ENCODE results near the gene GCNT2.

Gene GCNT2

DNA sequence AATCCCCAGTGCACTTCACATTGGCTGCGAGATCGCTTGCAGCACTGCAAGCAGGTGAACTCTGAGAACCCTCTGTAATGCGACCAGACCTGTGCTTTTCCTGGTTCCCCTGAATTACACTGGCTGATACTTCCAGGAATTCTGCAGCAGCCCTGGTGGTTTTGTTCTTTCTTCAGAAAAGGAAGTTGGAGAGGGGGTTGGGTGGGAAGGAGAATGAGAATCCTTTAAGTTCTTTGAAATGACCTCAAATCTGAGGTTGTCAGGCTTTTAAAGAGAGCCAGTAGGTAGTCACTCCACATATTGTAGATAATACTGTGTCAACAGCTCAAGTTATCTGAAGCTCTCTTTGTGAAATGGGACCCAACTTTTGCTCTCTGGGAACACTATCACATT lies 62.4 kb downstream of the GCNT2 start:
- Histone ChIP-seq H3K27me3 (ENCODE audit: low read depth) (no peaks in the 10 kb centered on the region), H3K4me3 (no peak overlapping the region), H3K36me3 (replicated peaks) (no peaks in the 10 kb centered on the region), H3K9me3 (no peaks in the 10 kb centered on the region), H3K4me1 (peaks cover 14% of the 10 kb centered on the region)
- in situ Hi-C loops (cut with MboI; ENCODE audit: low sequenced_read_pairs) = no loop called here
- no peak for DNase-seq (ENCODE audit: low spot score in 2 of 2)

DNA sequence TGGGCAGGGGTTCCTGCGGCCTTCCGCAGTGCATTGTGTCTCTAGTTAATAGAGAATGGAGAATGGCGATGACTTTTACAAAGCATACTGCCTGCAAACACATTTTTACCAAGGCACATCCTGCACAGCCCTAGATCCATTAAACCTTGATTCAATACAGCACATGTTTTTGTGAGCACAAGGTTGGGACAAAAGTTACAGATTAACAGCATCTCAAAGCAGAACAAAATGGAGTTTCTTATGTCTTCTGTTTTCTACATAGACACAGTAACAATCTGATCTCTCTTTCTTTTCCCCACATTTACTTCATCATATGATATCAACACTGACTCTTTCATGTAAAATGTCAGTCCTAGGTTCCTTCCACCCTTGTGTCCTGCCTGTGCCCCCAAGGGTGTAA lies 63.5 kb downstream of the GCNT2 start:
- no peak for DNase-seq (ENCODE audit: low spot score in 2 of 2)
- H3K36me3 ChIP-seq (replicated peaks) = no peaks in the 10 kb centered on the region
- H3K9me3 ChIP-seq = no peaks in the 10 kb centered on the region
- no peak overlapping the region for H3K4me3 ChIP-seq
- no peaks in the 10 kb centered on the region for H3K27me3 ChIP-seq (ENCODE audit: low read depth)
- H3K4me1 ChIP-seq = peaks cover 14% of the 10 kb centered on the region
- in situ Hi-C loops (cut with MboI; ENCODE audit: low sequenced_read_pairs) = no loop called here

DNA sequence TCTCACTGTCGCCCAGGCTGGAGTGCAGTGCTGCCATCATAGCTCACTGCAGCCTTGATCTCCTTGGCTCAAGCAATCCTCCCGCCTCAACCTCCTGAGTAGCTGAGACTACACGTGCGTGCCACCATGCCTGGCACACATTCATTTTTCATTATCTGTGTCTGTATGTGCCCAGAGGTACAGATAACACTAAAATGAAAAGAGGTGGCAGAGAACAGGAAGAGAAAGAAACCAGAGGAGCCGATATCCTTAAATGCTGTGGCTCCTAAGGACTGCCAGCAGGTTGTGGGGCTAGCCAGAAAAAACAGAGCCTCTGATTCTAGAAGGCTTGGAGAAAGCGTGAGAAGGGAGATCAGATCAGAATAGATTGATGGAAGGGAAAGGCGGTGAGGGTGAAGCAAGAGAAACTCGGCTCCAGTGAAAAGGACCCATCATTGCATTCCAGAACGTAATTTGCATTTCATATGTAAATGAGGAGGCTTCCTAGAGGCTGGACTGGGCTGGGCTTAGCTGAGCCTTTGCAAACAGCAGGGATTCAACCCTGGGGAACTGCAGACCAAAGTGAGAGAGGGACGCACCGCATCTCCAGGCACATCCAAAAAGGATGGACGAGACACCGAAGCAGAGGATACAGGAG lies 64.2 kb downstream of the GCNT2 start:
- Histone ChIP-seq H3K9me3 (no peaks in the 10 kb centered on the region), H3K4me3 (peak overlapping the region; percentile 5; the same call in 1 of the 2 replicates), H3K4me1 (peaks cover 14% of the 10 kb centered on the region), H3K27me3 (ENCODE audit: low read depth) (no peaks in the 10 kb centered on the region), H3K36me3 (replicated peaks) (no peaks in the 10 kb centered on the region)
- in situ Hi-C loops (cut with MboI; ENCODE audit: low sequenced_read_pairs) = no loop called here
- DNase-seq (ENCODE audit: low spot score in 2 of 2) = peak; percentile 76 to 87

DNA sequence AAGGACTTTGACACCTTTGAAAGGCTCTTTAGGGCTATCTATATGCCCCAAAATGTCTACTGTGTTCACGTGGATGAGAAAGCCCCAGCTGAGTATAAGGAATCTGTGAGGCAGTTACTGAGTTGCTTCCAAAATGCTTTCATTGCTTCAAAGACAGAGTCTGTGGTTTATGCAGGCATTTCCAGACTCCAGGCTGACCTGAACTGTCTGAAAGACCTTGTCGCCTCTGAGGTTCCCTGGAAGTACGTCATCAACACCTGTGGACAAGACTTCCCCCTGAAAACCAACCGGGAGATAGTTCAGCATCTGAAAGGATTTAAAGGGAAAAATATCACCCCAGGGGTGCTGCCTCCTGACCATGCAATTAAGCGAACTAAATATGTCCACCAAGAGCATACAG lies 65.2 kb downstream of the GCNT2 start:
- Histone ChIP-seq H3K9me3 (no peaks in the 10 kb centered on the region), H3K4me3 (no peak overlapping the region), H3K36me3 (replicated peaks) (no peaks in the 10 kb centered on the region), H3K27me3 (ENCODE audit: low read depth) (no peaks in the 10 kb centered on the region), H3K4me1 (peaks cover 14% of the 10 kb centered on the region)
- DNase-seq (ENCODE audit: low spot score in 2 of 2) = no peak
- in situ Hi-C loops (cut with MboI; ENCODE audit: low sequenced_read_pairs) = no loop called here

DNA sequence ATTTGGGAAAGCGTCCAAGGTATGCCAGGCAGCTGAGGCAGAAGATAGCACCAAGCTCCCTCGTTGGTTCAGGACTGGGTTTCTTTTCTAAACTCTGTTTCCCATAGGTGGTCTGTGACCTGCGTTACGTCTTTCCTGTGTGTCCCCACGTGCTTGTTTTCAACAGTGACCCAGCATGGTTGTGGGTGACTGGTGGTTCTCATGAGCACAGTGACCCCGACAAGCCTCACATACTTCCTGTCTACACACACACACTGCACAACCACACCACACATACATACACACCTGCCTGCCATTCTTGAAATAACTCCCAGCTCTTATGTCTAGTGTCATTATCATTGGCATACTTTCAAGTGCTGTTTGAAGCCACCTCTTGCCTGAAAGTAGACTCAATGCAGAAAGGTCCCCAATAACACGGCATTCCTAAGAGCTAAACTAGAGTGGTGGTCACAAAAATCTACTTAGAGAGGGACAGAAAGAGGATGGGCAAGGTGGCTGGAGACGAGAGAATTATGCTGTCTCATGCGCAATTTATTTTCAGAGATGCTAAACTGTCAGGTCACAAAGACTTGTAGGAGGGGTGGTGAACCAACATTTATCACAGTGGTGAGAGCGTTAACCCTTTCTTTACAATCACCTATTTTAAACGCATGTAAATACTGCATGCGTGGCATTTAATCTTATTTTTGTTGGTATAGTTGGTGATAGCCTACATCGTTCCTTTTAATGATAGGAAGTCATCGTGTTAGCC lies 66.7 kb downstream of the GCNT2 start:
- no peaks in the 10 kb centered on the region for H3K36me3 ChIP-seq (replicated peaks)
- no peak for DNase-seq (ENCODE audit: low spot score in 2 of 2)
- in situ Hi-C loops (cut with MboI; ENCODE audit: low sequenced_read_pairs) = no loop called here

DNA sequence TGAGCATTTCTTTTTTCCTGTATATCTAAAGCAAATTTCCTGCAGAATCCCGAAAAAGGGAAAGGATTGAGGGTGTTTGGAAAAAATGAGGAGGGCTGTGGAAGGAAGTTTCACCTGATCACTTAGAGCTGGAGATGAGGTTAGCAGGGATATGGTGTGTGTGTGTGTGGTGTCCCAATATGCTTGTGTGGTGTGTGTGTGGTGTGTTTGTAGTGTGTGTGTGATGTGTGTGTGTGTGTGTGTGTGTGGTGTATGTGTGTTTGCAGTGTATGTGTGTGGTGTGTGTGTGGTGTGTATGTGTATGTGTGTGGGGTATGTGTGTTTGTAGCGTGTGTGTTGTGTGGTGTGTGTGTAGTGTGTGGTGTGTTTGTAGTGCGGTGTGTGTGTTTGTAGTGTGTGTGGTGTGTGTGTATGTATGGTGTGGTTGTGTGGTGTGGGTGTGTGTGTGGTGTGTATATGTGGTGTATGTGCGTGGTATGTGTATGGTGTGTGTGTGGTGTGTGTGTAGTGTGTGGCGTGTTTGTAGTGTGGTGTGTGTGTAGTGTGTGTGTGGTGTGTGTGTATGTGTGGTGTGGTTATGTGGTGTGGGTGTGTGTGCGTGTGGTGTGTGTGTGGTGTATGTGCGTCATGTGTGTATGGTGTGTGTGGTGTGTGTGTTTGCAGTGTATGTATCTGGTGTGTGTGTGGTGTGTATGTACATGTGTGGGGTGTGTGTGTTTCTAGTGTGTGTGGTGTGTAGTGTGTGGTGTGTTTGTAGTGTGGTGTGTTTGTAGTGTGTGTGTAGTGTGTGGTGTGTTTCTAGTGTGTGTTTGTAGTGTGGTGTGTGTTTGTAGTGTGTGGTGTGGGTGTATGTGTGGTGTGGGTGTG lies 67.6 kb downstream of the GCNT2 start:
- DNase-seq (ENCODE audit: low spot score in 2 of 2) = no peak
- in situ Hi-C loops (cut with MboI; ENCODE audit: low sequenced_read_pairs) = no loop called here
- H3K4me3 ChIP-seq = no peak overlapping the region
- H3K4me1 ChIP-seq = peaks cover 14% of the 10 kb centered on the region
- H3K36me3 ChIP-seq (replicated peaks) = no peaks in the 10 kb centered on the region
- H3K9me3 ChIP-seq = no peaks in the 10 kb centered on the region
- H3K27me3 ChIP-seq (ENCODE audit: low read depth) = no peaks in the 10 kb centered on the region

More for the DNA sequence above, 66.7 kb downstream of the GCNT2 start:
- peaks cover 14% of the 10 kb centered on the region for H3K4me1 ChIP-seq
- no peaks in the 10 kb centered on the region for H3K9me3 ChIP-seq
- H3K4me3 ChIP-seq = no peak overlapping the region
- no peaks in the 10 kb centered on the region for H3K27me3 ChIP-seq (ENCODE audit: low read depth)

DNA sequence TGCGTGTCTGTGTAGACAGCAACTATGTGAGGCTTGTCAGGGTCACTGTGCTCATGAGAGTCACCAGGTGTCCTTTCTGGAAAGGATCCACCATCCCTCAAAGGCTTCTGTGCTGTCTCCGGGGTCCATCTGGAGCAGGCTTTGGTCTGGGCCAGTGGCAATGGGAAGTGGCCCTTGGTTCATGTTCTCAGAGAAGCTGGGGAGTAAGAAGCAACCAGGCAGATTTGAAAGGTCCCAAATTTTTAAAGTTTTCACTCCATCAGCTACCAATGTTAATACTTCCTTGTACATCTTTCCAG lies 68.2 kb downstream of the GCNT2 start:
- in situ Hi-C loops (cut with MboI; ENCODE audit: low sequenced_read_pairs) = no loop called here
- H3K4me1 ChIP-seq = peaks cover 14% of the 10 kb centered on the region
- no peaks in the 10 kb centered on the region for H3K36me3 ChIP-seq (replicated peaks)
- no peaks in the 10 kb centered on the region for H3K27me3 ChIP-seq (ENCODE audit: low read depth)
- H3K9me3 ChIP-seq = no peaks in the 10 kb centered on the region
- H3K4me3 ChIP-seq = no peak overlapping the region
- no peak for DNase-seq (ENCODE audit: low spot score in 2 of 2)

DNA sequence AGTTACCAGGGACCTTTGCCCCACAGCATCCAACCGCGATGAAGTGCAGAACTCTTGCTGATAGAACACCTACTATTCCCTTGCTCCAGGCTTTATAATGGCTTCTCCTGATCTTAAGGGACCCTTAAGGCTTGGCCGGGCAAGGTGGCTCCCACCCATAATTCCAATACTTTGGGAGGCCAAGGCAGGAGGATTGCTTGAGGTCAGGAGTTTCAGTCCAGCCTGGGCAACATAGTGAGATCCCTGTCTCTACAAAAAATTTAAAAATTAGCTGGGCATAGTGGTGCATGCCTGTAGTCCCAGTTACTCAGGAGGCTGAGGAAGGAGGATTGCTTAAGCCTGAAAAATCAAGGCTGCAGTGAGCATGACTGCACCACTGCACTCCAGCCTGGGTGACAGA lies 68.8 kb downstream of the GCNT2 start:
- Histone ChIP-seq H3K4me3 (no peak overlapping the region), H3K9me3 (no peaks in the 10 kb centered on the region), H3K36me3 (replicated peaks) (no peaks in the 10 kb centered on the region), H3K4me1 (peaks cover 14% of the 10 kb centered on the region), H3K27me3 (ENCODE audit: low read depth) (no peaks in the 10 kb centered on the region)
- in situ Hi-C loops (cut with MboI; ENCODE audit: low sequenced_read_pairs) = no loop called here
- DNase-seq (ENCODE audit: low spot score in 2 of 2) = no peak

DNA sequence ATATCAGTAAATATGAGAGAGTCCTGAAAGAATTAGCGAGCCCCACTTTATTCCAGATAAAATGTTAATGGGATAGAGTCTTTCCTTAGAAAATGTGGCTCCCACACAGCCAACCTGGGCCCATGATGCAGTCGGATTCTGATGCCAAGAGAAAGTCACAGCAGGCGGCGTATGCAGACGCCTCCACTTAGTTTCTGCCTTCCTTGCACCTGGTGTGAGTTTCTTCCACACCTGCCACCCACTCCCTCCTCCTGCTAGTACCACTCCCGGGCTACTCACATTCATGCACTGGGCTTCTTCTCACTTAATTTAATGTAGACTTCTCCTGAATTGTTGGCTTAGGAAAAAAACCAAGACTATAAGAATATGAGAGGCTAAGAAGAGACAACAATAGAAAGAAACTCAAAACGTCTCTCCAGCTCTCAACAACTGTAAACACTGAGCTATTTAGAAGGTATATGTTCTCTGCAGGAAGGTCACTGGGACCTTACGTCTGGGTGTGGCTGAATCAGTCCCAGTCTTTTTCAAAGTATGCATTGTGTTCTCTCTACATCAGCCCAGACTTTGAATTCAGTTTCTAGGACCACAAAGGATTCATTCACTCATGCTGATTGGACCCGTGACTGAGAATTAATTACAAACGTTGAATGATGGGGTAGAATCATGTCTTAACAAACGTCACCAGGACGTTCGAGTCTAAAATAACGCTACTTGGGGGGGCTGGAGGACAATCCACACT lies 70.4 kb downstream of the GCNT2 start:
- Histone ChIP-seq H3K4me3 (no peak overlapping the region), H3K4me1 (peaks cover 14% of the 10 kb centered on the region), H3K36me3 (replicated peaks) (no peaks in the 10 kb centered on the region), H3K9me3 (no peaks in the 10 kb centered on the region), H3K27me3 (ENCODE audit: low read depth) (no peaks in the 10 kb centered on the region)
- no peak for DNase-seq (ENCODE audit: low spot score in 2 of 2)
- in situ Hi-C loops (cut with MboI; ENCODE audit: low sequenced_read_pairs) = no loop called here

DNA sequence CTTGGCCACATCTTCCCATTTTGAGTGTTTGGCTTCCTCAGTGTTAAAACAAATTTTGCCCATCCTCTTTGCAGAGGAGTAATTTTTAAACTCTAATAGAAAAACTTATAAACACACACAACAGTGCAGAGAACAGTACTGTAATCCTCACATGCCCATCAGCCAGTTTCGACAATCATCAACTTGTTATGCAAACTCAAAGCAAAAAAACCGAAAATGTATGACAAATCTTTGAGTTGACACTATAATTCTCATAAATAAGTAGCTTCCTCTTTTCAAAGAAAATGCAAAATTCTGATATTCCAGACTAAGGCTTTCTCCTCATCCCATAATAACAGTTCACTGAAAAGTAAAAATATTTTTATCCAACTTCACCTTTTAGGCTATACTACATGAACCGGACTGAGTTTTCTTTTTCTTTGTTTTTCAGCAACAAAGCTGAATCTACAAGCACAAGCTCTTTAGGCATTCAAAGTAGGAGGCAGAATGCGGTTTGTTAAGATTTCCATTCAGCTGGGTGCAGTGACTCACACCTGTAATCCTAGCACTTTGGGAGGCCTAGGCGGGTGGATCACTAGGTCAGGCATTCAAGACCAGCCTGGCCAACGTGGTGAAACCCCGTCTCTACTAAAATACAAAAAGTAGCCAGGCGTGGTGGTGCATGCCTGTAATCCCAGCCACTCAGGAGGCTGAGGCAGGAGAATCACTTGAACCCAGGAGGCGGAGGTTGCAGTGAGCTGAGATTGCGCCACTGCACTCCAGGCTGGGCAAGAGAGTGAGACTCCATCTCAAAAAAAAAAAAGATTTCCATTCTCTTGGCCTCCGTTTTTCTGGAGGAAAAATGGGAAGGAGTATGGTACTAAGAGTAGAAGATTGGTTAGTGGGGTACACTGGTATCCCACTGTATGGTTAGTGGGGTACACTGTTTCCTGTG lies 74.8 kb downstream of the GCNT2 start:
- H3K36me3 ChIP-seq (replicated peaks) = no peaks in the 10 kb centered on the region
- H3K9me3 ChIP-seq = no peaks in the 10 kb centered on the region
- no peaks in the 10 kb centered on the region for H3K27me3 ChIP-seq (ENCODE audit: low read depth)
- in situ Hi-C loops (cut with MboI; ENCODE audit: low sequenced_read_pairs) = no loop called here
- peak in 1 of 2 experiments; percentile 44 for DNase-seq (ENCODE audit: low spot score in 2 of 2)
- peaks cover 7% of the 10 kb centered on the region for H3K4me1 ChIP-seq
- H3K4me3 ChIP-seq = no peak overlapping the region

DNA sequence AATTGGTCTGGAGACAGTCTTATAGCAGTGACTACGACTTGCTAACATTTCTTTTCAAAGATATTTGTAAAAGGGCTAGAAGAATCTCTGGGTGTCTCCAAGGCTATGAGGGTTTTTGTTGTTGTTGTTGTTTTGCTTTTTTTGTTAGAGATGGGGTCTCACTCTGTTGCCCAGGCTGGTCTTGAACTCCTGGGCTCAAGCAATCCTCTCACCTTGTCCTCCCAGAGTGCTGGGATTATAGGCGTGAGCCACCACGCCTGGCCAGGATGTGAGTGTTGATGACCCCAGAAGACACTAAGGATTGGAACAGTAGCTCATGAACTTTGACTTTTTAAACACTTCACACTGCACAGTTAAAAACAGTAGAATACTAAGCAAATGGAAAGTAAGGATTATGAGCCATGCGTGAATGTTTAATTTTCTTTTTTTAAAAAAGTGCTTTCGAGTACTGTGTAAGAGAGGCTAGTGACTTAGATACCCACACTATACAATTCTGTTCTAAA lies 76.4 kb downstream of the GCNT2 start:
- no peak overlapping the region for H3K4me3 ChIP-seq
- DNase-seq (ENCODE audit: low spot score in 2 of 2) = no peak
- no peaks in the 10 kb centered on the region for H3K36me3 ChIP-seq (replicated peaks)
- H3K4me1 ChIP-seq = peaks cover 7% of the 10 kb centered on the region
- H3K27me3 ChIP-seq (ENCODE audit: low read depth) = no peaks in the 10 kb centered on the region
- H3K9me3 ChIP-seq = no peaks in the 10 kb centered on the region
- in situ Hi-C loops (cut with MboI; ENCODE audit: low sequenced_read_pairs) = no loop called here

DNA sequence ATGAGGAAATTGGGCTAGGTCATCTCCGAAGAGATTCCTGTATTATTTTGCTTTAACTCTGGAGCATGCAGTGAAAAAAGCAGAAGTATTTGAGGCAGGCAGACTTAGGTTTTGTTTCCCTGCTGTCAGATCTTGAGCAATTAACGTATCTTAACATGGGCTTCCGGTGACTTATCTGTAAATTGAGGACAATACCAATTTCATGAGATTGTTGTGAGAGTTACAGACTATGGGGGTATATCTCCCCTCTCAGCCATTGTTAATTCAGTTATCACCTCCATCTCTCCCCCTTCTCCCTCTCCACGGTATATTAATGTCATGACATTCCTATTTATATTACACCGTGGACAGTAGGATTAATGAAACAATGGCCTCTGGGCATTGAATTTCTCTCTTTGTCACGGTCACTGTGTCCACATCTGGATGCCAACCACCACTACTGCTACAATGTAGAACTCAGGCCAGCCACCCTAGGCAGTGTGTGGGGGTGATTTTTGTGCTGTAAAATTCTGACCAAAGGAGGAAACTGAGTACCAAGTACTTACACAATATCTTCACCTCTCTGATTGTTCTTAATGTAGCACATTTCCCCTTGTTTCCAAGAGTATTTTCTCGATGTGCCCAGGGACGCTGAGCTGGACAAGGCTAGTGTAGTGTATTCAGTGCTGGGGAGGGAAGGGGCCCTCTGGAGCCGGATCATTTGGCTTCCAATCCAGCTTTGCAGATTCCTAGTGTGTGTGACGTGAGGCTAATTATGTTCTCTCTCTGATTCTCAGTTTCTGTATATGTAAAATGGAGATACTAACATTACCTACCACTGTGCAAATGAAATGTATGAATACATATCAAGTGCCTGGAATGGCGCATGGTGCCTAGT lies 77.2 kb downstream of the GCNT2 start:
- in situ Hi-C loops (cut with MboI; ENCODE audit: low sequenced_read_pairs) = no loop called here
- no peak overlapping the region for H3K4me3 ChIP-seq
- no peaks in the 10 kb centered on the region for H3K27me3 ChIP-seq (ENCODE audit: low read depth)
- H3K36me3 ChIP-seq (replicated peaks) = no peaks in the 10 kb centered on the region
- H3K4me1 ChIP-seq = peaks cover 7% of the 10 kb centered on the region
- H3K9me3 ChIP-seq = no peaks in the 10 kb centered on the region
- DNase-seq (ENCODE audit: low spot score in 2 of 2) = no peak
